Endothelial cell of umbilical vein (primary cell): ENCODE results near the gene CDC42BPB.

Source experiments
- MYC ChIP-seq: IDR thresholded peaks from one replicate; pipeline ENCODE4 v1.6.1; 2011; ENCODE audit warnings: mild to moderate bottlenecking, low read depth, low read length
- POLR2A ChIP-seq: IDR thresholded peaks from 2 replicates; pipeline ENCODE4 v1.6.1; 2012; ENCODE audit warnings: low read depth, mild to moderate bottlenecking, control low read depth, low read length

- TF ChIP-seq MYC = no peak
- TF ChIP-seq POLR2A = no peak
Observed at GRCh38 chr14:102966681-102967505, 90.5 kb downstream of the CDC42BPB start.
